Measurements from ENCODE around the gene AURKAIP1. TPM values are rescaled to one million over a fixed set of nuclear protein-coding genes. Genes with fewer than 3 reads are reported as not detected.

Gene AURKAIP1
- total and polyA plus RNA-seq, 9 of the 15 experiments (the other 6 are each of a cell fraction or from before 2014, with no cell fraction given) = 7.8 to 478 (median 92.0) TPM

- peak overlapping the region; percentile 82; the same call in 1 of the 2 replicates for H2AFZ ChIP-seq (ENCODE audit: low read depth, low read length)
- TF ChIP-seq POLR2AphosphoS2 (IDR thresholded peaks at IDR 0.05; ENCODE audit: low read length) (0 out of 2 replicates have a peak, but pooled peaks have one; percentile 15), ZNF280A (IDR thresholded peaks at IDR 0.05; ENCODE audit: low read depth, partially characterized antibody) (no peak), HMGN3 (IDR thresholded peaks at IDR 0.05; ENCODE audit: borderline replicate concordance, extremely low read depth, insufficient read length, low read depth, low read length) (no peak), PTBP1 (IDR thresholded peaks at IDR 0.05; ENCODE audit: low read depth, low read length) (0 out of 2 replicates have a peak, but pooled peaks have one; percentile 79), BCOR (IDR thresholded peaks at IDR 0.05) (peak; percentile 82), RCOR1 (IDR thresholded peaks at IDR 0.05; ENCODE audit: borderline replicate concordance in 1 of 2, low read depth in 2 of 2, low read length in 2 of 2) (peak in 1 of 2 experiments; percentile 54; a peak in 1 of 4 replicates), ETV1 (tag; conservative IDR thresholded peaks at IDR 0.05; ENCODE audit: low read depth) (no peak), ZNF146 (CRISPR knock-in tag; IDR thresholded peaks at IDR 0.05; ENCODE audit: unreplicated experiment) (no peak)
- TF ChIP-seq, protein P1, sequence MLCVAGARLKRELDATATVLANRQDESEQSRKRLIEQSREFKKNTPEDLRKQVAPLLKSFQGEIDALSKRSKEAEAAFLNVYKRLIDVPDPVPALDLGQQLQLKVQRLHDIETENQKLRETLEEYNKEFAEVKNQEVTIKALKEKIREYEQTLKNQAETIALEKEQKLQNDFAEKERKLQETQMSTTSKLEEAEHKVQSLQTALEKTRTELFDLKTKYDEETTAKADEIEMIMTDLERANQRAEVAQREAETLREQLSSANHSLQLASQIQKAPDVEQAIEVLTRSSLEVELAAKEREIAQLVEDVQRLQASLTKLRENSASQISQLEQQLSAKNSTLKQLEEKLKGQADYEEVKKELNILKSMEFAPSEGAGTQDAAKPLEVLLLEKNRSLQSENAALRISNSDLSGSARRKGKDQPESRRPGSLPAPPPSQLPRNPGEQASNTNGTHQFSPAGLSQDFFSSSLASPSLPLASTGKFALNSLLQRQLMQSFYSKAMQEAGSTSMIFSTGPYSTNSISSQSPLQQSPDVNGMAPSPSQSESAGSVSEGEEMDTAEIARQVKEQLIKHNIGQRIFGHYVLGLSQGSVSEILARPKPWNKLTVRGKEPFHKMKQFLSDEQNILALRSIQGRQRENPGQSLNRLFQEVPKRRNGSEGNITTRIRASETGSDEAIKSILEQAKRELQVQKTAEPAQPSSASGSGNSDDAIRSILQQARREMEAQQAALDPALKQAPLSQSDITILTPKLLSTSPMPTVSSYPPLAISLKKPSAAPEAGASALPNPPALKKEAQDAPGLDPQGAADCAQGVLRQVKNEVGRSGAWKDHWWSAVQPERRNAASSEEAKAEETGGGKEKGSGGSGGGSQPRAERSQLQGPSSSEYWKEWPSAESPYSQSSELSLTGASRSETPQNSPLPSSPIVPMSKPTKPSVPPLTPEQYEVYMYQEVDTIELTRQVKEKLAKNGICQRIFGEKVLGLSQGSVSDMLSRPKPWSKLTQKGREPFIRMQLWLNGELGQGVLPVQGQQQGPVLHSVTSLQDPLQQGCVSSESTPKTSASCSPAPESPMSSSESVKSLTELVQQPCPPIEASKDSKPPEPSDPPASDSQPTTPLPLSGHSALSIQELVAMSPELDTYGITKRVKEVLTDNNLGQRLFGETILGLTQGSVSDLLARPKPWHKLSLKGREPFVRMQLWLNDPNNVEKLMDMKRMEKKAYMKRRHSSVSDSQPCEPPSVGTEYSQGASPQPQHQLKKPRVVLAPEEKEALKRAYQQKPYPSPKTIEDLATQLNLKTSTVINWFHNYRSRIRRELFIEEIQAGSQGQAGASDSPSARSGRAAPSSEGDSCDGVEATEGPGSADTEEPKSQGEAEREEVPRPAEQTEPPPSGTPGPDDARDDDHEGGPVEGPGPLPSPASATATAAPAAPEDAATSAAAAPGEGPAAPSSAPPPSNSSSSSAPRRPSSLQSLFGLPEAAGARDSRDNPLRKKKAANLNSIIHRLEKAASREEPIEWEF (CRISPR knock-in tag; IDR thresholded peaks at IDR 0.05) = no peak
Observed at GRCh38 chr1:1407636-1408318, 32.8 kb upstream of the AURKAIP1 start.

More at GRCh38 chr1:1407636-1408318, 32.8 kb upstream of the AURKAIP1 start:
- no TSS peak for BruUV-seq (replicated peaks)
- CTCF ChIA-PET (ENCODE audit: low intra/inter-chr PET ratio) = no interaction called here
- H3K27me3 ChIP-seq (ENCODE audit: control insufficient read depth in 2 of 2, insufficient read depth in 2 of 2, low read length in 2 of 2) = no peaks in the 10 kb centered on the region
- peak; percentile 57 for ATAC-seq
- no peaks in the 10 kb centered on the region for H4K20me1 ChIP-seq (replicated peaks; ENCODE audit: control insufficient read depth, insufficient read depth, low read length)
- intact Hi-C loops (cut with micrococcal nuclease) = loop anchor here (1.0 to 2.0 kb wide), 2 partner anchors 33 to 63 kb away; no protein-coding TSS in a partner anchor
- peak in 1 of 4 experiments; percentile 61 for DNase-seq (ENCODE audit: extremely low read depth in 1 of 4, low spot score in 3 of 4)
- peak overlapping the region; percentile 100 for H3K4me3 ChIP-seq
- H3K9ac ChIP-seq (ENCODE audit: insufficient read depth in 1 of 2, low read depth in 2 of 2, low read length in 2 of 2) = peak overlapping the region; percentile 99 to 100
- H3K36me3 ChIP-seq (ENCODE audit: control insufficient read depth, insufficient read depth, low read length) = peaks cover 52% of the 10 kb centered on the region
- peaks cover 56% of the 10 kb centered on the region for H3K79me2 ChIP-seq (ENCODE audit: control insufficient read depth, insufficient read depth, low read length)
- peak overlapping the region; percentile 98 for H3K4me2 ChIP-seq (ENCODE audit: insufficient read depth, low read length)
- in situ Hi-C loops (cut with MboI) = no loop called here
- H3K9me1 ChIP-seq (ENCODE audit: control insufficient read depth, insufficient read depth, low read length) = no peaks in the 10 kb centered on the region
- H3K4me1 ChIP-seq (replicated peaks in 1 of 2; ENCODE audit: control insufficient read depth in 2 of 2, insufficient read depth in 2 of 2, low read length in 2 of 2) = peaks cover 14 to 44% of the 10 kb centered on the region in 2 experiments
- 3% methylated on average over 40 of the region's 41 CpGs for WGBS (ENCODE audit: insufficient coverage, low coverage, missing lambda C conversion rate)
- no peak for FAIRE-seq
- H3K9me3 ChIP-seq (replicated peaks; ENCODE audit: control insufficient read depth, insufficient read depth, low read depth, low read length) = peaks cover 5% of the 10 kb centered on the region
- POLR2A ChIA-PET = interaction anchor here (0.6 to 3.6 kb wide), 16 partner anchors 9 to 384 kb away, joined by 3 to 26 read pairs (median 5); partner anchors contain the start of genes ANKRD65, AURKAIP1, CCNL2 and MIB2
- peak overlapping the region; percentile 89 for H3K27ac ChIP-seq (ENCODE audit: extremely low read depth, low read depth, low read length)

All from K562 (cell line).